Adipocyte (in vitro differentiated cells): ENCODE measurements around the gene TSHZ1.
"Not testable (repeated sequence)": the region's sequence is repeated elsewhere in the genome, so short reads cannot be mapped to it uniquely, and the experiment has no call there.

Experiments used
- DNase-seq: peaks from one replicate; pipeline ENCODE4 v3.0.0-alpha.2; 2015; ENCODE audit warnings: low read depth
- H3K27me3 ChIP-seq: replicated peaks from 2 replicates; pipeline ENCODE4 v1.7.0; 2013; ENCODE audit warnings: mild to moderate bottlenecking, low read length, moderate library complexity; ENCODE audit not compliant: control insufficient read depth, insufficient read depth
- H3K36me3 ChIP-seq: 2 replicates; pipeline ENCODE4 v1.7.0; 2013; ENCODE audit warnings: low read length, mild to moderate bottlenecking, moderate library complexity; ENCODE audit not compliant: control insufficient read depth, insufficient read depth, severe bottlenecking
- H3K4me1 ChIP-seq: 2 replicates; pipeline ENCODE4 v1.7.0; 2013; ENCODE audit warnings: mild to moderate bottlenecking, low read length, moderate library complexity; ENCODE audit not compliant: control insufficient read depth, insufficient read depth
- H3K4me3 ChIP-seq: 2 replicates; pipeline ENCODE4 v1.7.0; 2013; ENCODE audit warnings: mild to moderate bottlenecking, low read length, moderate library complexity
- H3K9ac ChIP-seq: 2 replicates; pipeline ENCODE4 v1.7.0; 2013; ENCODE audit warnings: mild to moderate bottlenecking, low read length, moderate library complexity
- H3K9me3 ChIP-seq: 2 replicates; pipeline ENCODE4 v1.7.0; 2013; ENCODE audit warnings: mild to moderate bottlenecking, low read length, moderate library complexity; ENCODE audit not compliant: control insufficient read depth

Gene TSHZ1

DNA sequence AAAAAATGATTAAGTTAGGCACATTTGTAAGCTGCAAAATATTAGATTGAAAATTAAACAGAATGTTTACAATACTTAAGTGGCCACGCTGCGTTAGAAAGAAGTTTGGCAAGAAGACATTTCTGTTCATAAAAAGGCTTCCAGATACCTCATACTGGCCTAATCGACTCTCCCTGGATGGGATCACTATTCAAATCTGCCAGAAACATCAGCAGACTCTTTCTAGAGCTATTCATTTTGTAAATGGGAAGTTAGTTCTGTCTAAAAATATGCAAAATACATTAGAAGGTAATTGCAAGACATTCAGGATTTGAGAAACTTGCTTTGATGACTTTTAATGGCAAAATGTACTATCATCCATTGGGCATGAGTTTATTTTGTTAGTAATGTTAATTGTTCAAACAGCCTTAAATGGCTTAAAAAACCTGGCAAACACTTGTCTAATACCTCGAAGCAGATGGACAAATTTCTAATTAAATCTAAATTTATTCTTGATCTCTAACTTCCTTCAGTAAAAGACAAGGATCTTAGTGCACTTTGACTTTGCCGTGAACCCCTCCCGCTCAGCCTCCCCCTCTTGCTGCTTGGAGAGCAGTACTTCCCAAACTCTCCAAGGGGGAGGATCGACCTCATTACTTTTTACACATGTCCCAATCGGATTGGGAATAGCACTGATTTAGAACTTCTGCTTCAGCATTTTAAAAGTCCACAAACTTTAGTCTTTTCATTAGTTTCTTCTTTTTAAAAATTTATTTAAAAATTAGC is 113.4 kb downstream of the TSHZ1 start:
- Histone ChIP-seq H3K36me3 (no peaks in the 10 kb centered on the region), H3K4me3 (no peak overlapping the region), H3K9ac (no peak overlapping the region), H3K9me3 (peaks cover 27% of the 10 kb centered on the region), H3K27me3 (no peaks in the 10 kb centered on the region), H3K4me1 (peaks cover 2% of the 10 kb centered on the region)
- no peak for DNase-seq

DNA sequence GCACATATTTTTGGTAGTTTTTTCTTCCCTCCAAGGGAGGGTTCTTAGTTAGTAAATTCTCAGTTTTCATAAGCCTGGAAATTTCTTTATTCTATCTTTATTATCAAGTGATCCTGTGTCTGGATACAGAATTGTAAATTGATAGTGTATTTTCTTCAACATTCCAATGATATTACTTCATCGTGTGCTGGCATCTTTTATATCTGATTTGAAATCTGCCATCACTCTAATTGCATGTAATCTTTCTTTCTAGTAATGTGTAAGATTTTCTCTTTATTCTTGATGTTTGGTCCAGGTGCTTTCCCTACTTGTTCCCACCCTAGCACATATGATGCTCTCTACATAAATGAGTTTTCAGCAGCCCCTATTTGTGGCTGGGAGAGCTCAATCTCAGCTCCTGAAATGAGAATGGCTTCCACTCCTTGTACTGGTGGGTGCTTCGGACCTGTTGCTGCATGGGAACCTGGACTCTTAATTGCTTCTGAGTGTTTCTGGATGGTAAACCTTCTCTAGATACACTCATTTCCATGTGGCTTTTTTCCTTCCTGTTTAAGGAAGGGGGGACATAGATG is 114.2 kb downstream of the TSHZ1 start:
- Histone ChIP-seq H3K36me3 (no peaks in the 10 kb centered on the region), H3K4me1 (peaks cover 2% of the 10 kb centered on the region), H3K4me3 (no peak overlapping the region), H3K27me3 (no peaks in the 10 kb centered on the region), H3K9me3 (peaks cover 27% of the 10 kb centered on the region), H3K9ac (no peak overlapping the region)
- no peak for DNase-seq

DNA sequence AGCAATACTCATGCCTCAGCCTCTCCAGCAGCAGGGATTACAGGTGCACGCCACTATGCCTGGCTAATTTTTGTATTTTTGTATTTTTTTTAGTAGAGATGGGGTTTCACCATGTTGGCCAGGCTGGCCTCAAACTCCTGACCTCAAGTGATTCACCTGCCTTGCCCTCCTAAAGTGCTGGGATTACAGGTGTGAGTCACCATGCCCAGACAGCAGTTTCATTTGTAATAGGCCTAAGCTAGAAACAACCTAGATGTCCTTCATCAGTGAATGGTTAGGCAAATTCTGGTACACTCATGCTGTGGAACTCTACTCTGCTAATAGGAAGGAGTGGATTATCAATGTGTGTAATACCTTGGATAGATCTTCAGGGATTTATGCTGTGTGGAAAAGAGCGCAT is 119.2 kb downstream of the TSHZ1 start:
- H3K9me3 ChIP-seq: peaks cover 27% of the 10 kb centered on the region
- not testable (repeated sequence) for H3K4me1 ChIP-seq, H3K4me3 ChIP-seq, H3K9ac ChIP-seq, H3K36me3 ChIP-seq, H3K27me3 ChIP-seq, DNase-seq

DNA sequence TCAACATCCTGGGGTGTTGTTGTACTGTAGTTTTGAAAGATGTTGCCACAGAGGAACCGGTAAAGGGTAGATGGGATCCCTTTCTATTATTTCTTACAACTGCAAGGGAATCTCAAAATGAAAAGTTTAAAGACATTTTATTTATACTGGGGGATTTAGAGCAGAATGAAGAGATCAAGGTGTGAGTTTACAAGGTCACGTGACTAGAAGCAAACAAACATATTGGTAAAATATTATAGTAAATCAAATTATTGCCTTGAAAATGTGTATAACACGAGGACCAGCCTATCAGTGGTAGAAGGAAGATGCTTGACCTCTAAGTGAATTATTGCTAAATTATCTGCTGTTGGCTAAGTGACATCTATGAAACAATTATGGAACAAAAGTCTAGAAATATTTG is 119.7 kb downstream of the TSHZ1 start:
- no peak overlapping the region for H3K4me3 ChIP-seq
- H3K36me3 ChIP-seq: no peaks in the 10 kb centered on the region
- no peaks in the 10 kb centered on the region for H3K4me1 ChIP-seq
- H3K27me3 ChIP-seq: no peaks in the 10 kb centered on the region
- DNase-seq: no peak
- H3K9me3 ChIP-seq: peaks cover 25% of the 10 kb centered on the region
- no peak overlapping the region for H3K9ac ChIP-seq

DNA sequence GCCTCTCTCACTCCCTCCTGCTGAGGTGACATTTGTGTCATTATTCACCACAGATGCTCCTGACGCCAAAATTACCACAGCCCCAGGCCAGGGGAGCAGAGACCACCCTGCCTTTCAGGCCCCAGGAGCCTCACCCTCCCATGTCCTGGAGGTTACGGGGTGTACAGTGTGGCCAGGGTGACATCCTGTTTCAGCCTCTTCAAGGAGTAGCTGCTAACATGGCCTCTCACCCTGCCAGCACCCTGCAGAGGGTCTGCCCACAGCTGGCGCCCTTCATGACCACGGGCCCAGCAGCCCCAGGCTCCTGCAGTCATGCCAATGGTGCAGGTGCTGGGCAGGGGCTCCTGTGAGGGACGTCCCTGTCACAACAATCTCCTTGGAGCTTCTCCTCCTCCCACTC is 124.3 kb downstream of the TSHZ1 start:
- H3K36me3 ChIP-seq: no peaks in the 10 kb centered on the region
- no peaks in the 10 kb centered on the region for H3K27me3 ChIP-seq
- H3K4me3 ChIP-seq: no peak overlapping the region
- H3K9me3 ChIP-seq: no peaks in the 10 kb centered on the region
- no peak overlapping the region for H3K9ac ChIP-seq
- DNase-seq: no peak
- no peaks in the 10 kb centered on the region for H3K4me1 ChIP-seq

DNA sequence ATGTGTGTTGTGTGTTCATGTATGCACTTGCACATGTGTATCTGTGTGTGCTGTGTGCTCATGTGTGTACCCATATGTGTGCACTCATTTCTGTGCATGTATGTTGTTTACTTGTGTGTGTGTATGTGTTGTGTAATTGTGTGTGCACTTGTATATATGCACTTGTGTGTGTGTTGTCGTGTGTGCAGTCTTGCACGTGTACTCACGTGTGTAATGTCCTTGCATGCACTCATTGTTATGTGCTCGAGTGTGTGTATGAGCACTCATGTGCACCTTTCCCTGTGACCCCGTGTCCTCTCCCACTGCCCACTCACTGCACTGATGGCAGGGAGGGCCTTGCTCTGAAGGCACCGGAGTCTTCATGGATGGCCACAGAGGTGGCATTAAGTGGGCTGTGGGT is 124.9 kb downstream of the TSHZ1 start:
- Histone ChIP-seq H3K36me3 (no peaks in the 10 kb centered on the region), H3K9ac (no peak overlapping the region), H3K4me1 (no peaks in the 10 kb centered on the region), H3K27me3 (no peaks in the 10 kb centered on the region), H3K9me3 (no peaks in the 10 kb centered on the region), H3K4me3 (no peak overlapping the region)
- DNase-seq: no peak

DNA sequence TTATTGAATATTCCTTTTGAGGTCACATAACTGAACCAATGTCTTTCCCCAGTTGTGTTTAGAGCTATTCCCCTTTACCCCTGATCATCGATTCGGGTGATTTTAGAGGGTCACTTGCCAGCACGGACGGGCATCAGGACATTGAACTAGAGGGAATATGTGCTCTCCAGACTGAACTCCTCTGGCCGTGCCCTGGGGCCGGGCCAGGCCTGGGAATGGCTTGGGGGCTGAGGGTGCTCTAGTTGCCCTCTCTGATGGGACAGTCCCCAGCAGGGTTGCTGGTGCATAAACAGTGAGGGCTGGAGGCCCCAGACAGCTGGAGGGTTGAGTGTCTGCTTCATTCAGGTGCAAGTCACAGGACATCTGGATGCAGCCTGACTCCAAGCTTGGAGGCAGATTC is 126.2 kb downstream of the TSHZ1 start:
- no peaks in the 10 kb centered on the region for H3K27me3 ChIP-seq
- no peak overlapping the region for H3K9ac ChIP-seq
- no peaks in the 10 kb centered on the region for H3K9me3 ChIP-seq
- DNase-seq: no peak
- H3K4me3 ChIP-seq: no peak overlapping the region
- no peaks in the 10 kb centered on the region for H3K36me3 ChIP-seq
- H3K4me1 ChIP-seq: no peaks in the 10 kb centered on the region

DNA sequence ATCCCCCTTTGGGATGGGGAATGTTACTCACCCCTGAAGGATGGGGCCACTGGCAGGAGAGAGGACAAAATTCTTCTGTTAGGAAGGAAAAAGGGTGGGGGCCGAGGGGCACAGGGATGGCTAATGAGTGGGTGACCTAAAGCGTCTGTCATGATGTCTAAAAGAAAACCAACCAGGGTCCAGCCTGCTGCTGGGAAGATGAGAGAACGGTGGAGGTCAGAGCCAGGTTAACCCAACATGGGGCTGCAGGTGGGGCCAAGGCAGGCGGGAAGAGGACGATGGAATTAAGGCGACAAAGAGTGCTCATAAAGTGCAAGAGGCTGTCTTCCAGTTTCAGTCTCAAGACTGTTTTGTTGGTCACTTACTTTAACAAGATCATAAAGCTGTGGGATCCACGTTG is 126.8 kb downstream of the TSHZ1 start:
- no peak overlapping the region for H3K9ac ChIP-seq
- DNase-seq: no peak
- no peaks in the 10 kb centered on the region for H3K36me3 ChIP-seq
- H3K4me1 ChIP-seq: no peaks in the 10 kb centered on the region
- H3K4me3 ChIP-seq: no peak overlapping the region
- H3K9me3 ChIP-seq: no peaks in the 10 kb centered on the region
- H3K27me3 ChIP-seq: no peaks in the 10 kb centered on the region

DNA sequence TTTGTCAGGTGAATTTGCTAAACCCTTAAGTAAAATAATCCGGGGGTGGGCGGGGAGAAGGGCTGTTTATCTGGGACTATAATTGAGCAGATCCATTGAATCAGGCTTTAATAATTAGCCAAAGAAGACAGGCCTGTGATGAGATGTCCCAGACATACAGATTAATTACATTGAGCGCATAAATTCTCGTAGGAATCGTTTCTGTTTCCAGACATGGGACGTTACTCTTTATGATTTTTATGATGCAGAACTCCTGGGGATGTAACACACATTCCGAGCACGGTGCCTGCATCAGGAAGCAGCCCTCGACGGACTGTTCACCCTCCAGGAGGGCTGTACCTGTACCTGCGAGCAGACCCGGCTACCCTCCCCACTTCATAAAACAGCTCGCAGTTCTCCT is 128.0 kb downstream of the TSHZ1 start:
- no peaks in the 10 kb centered on the region for H3K27me3 ChIP-seq
- H3K9ac ChIP-seq: no peak overlapping the region
- H3K4me3 ChIP-seq: no peak overlapping the region
- no peaks in the 10 kb centered on the region for H3K9me3 ChIP-seq
- no peaks in the 10 kb centered on the region for H3K36me3 ChIP-seq
- no peaks in the 10 kb centered on the region for H3K4me1 ChIP-seq
- DNase-seq: no peak
